GM21529 (cell line): Measurements from ENCODE around the gene XPO6.

ENCODE experiments used
- ATAC-seq: cut with Tn5 transposase; IDR thresholded peaks from one replicate; pipeline ENCODE4 v1.9.1; 2021; ENCODE audit not compliant: unreplicated experiment

The XPO6 gene

DNA sequence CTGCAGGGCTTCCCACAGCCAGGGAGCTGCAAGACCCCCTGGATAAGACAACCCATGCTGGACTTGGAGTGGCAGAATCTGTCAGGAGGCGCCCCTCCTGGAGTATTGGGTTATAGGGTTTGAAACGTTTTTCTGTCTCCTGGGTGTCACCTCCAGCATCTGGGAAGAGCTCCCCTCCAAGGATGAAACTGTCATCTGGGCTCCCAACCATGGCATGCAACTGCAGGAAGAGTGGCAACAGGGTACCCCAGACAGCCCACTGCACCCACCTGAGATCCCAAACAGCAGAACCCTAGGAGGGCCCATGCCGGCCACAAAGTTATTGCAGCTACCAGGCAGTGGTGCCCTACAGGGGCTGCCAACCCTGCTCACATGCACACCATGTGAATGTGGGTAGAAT lies 147.6 kb downstream of the XPO6 start:
- ATAC-seq, result no peak

DNA sequence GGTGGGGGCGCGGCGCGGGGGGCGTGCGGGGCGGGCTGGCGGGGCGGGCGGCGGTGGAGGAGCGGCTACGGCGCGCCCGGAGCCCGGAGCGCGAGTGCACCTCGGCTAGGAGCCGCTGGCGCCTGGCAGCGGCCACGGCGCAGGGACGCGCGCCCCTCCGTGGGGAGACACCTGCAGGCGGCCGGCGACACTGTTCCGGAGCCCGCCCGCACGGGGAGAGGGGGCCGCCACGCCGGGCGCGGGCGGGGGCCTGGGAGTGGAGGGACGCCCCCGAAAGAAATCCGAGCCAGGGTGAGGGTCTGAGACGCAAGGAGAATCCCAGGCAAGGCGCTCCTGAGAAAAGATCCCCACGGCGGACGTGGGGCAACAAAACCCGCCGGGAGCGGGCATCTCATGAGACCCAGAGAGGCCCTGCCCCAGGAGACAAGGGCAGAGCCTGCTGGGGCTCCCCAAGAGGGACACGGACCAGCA lies 148.1 kb downstream of the XPO6 start, which contains the start of gene GSG1L:
GSG1L (minus strand) TSS at position 124 of the 471 bp plus-strand sequence. CDS start 290 bp downstream, outside the sequence.
- no peak for ATAC-seq

DNA sequence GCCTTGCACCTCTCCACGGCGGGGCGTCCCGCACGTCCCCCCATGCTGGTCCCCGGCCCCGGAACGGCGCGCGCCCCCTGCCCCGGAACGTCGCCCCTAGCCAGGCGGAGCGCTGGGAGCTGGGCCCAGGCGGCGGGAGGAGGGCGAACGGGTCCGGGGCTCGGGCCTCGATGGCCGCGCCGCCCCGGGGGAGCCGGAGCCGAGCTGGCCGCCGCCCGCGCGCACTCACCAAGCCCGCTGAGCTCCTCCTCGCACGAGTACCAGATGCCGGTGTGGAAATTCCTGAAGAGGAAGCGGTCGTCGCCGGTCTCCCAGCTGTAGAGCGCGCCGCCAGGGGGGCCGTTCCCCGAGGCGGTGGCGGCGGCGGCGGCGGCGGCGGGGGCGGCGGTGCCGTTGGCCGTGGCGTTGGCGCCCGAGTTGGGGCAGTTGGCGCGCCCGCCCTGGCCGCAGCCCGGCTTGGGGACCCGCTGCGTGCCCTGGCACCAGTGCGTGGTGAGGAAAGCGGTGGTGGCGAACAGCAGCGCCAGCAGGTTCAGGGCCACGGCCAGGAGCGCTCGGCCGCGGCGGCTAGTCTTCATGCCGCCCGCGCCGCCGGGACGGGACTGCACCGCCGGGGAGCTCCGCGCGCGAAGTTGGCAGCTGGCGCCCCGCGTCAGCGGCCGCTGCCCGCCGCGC lies 148.8 kb downstream of the XPO6 start:
- ATAC-seq, result no peak

DNA sequence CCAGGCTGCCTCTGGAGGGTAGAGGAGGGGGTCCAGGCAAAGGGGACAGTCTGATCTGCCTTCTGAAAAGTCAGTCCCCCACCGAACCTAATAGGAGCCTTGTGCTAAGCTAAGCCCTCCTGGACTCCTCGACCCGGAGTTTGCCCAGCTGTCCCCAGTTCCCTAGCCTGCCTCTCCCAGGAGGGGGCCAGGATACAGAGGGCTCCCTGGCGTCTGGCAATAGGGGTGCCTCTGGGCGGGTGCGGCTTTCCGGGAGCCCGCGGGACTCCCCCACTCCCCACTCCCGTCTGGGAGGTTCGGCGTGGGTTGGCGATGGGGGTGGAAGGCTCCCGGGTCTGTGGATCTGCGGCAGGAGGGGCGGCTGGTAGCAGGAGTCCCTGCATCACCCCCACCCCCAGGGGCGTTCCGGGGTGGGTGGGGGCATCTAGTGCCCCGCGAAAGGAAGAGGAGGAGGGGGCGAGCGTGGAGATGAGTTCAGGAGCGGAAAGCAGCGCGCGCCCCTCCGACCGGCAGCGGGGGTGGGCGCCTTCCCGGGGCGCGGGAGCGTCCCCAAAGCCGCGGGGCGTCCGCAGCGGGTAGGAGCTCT lies 149.4 kb downstream of the XPO6 start:
- no peak for ATAC-seq

DNA sequence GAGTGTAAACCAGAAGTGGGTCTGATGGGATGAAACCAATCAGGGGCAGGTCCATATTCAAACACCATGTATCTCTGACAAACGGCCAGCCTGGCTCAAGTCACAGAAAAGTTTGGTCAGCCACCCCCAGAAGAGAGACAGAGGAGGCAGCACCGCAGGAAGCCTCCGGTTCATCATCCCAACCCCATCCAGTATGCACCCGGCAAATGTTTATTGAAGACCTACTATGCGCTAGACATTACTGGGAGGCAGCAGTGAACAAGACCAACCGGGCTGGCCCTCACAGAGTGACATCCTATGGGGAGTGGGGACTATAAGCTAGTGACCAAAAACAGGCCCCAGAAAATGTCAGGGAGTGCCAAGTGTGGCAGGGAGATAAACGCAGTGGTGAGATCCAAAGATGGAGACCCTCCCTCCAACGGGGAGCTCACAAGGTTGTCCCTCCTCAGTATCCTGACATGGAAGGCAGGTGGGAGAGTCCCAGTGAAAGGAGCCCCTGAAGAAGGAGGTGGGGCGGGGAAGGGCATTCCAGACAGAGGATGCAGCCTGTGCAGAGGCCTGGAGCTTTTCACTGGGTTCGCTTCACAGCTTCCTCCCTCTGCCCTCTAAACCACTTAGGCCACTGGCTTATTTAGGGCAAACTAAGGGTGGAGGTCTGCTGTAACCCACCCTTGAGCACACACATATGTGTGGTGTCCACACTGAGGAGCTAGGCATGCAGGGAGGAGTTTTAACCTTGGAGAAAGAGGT lies 150.2 kb downstream of the XPO6 start:
- ATAC-seq, result no peak

DNA sequence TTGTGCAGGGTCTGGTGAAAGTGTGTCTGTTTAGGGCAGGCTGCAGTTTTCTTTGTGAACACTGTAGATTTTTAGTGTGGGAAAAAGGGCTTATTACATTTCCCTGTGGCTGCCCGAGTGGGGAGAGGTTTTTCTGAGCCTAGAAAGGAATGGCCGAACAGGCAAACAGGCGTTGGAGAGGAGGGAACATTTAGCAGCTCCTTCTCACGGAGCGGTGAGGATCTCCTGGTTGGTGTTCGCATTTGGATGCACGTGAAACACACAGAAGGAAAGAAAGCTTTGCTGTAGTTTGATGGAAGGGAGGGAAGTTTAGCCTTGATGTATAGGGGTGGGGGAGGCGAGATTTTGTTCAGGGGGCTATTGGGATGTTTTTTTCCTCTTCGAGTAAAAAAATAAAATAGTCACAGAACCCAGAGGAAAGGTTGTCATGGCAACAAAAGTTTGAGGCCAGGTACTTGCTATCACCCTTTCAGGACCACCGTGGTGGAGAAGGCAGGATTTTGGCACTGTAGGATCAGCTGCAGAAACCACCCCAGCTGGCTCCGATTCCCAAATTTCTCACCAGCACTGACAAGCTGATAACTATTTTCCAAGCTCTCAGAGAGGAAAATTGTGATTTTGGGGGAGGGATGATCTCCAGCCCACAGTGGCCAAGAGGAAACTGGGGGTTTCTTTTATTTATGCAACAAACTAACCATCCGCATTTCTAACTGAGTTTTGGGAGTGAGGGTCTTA lies 151.8 kb downstream of the XPO6 start:
- no peak for ATAC-seq

DNA sequence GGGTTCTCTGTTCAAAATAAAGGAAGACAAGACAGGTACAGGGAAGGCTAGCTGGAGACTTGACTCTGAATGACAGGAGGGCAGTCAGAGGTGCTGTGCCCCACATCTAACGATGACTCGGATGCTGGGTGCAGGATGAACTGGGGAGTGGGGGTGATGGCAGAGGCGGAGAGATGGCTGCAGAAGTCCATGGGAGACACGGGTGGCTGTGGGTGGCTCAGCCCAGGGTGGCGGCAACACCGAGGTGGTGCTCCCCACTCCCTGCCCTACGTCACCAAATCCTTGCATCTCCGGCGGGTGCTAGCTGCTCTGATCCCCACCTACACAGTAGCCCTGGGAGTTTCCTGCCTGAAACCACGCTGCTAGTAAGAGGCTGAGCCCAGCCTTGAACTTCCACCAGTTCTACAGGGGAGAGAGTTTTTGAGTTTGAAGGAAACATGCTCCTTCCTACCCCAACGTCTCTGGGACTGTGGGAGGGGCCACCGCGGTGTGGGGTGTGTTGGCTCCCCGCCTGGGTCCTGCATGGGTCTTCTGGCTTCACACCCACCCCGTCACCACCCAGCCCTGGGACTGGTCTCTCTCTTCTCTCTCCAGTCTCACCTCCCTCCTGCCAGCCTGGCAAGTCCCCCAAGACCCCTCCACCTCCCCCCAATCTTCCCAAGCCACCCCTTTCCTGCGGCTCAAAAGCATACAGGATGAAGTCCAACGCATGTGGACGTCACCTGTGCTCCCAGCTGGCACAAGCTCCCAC lies 152.8 kb downstream of the XPO6 start:
- ATAC-seq, result no peak

DNA sequence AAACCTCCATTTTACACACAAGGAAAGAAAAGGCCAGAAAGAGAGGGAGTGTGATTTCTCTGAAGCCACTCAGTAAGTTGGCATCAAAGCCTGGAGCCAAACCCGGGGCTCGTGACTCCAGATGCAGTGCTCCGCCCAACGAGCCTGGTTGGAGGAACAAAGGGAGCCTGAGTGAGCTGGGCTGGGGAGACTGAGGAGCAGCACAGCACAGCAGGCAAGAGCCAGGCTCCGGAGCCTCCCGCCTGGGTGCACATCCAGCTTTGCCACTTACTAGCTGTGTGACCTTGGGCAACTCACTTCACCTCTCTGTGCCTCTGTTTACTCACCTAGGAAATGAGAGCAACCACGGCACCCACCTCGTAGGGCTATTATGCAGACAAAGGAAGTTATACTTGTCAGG lies 153.8 kb downstream of the XPO6 start:
- no peak for ATAC-seq

DNA sequence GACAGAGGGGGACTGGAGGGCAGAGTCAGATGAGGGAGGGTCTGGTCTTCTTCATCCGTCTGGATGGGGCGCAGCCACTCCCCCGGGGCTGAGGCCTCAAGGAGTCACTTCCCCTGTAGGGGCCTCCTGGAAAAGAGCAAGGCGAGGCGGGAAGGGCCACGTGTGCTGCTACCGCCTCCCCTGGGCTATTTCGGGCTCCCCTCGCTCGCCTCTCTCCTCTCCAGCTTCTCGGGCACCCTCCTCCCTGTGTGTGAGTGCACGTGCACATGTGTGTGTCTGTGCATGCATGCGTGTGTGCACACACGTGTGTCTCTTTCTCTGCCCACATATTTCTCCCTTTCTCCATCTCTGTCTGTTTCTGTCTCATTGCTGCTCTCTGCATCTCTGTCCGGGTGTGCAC lies 158.3 kb downstream of the XPO6 start:
- ATAC-seq, result no peak

DNA sequence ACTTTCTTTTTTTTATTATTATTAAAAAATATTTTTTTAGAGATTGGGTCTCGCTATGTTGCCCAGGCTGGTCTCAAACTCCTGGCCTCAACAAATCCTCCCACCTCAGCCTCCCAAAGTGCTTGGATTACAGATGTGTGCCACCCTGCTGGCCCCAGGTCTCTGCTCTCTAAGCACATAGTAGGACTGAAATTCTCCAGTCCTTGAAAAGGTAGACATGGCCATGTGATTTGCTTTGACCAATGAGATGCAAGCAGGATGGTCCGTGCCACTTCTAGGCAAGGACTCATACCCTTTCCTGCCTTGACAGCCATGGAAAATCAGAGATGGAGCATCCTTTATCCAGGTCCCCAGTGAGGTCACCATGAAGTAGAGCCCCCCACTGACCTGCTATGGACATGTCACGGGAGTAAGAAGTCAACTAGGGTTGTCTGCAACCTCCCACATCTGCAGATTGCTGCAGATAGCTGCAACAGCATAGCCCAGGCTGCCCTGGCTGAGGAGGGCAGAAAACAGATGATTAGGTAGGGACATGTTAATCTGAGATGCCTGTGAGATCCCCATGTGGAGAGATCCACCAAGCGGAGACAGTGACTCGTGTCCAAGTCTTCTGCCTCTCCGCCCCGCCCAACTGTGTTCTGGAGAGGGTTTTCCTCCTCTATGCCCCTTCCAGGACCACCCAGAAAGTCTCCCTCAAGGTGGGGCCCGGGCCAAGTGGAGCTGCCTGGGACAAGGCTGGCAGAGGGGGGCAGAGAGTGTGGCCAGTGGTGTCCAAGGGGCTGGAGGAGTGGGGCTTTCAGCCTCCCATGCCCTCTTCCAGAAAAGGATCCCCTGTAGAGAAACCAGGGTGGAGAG lies 159.3 kb downstream of the XPO6 start:
- ATAC-seq, result no peak

DNA sequence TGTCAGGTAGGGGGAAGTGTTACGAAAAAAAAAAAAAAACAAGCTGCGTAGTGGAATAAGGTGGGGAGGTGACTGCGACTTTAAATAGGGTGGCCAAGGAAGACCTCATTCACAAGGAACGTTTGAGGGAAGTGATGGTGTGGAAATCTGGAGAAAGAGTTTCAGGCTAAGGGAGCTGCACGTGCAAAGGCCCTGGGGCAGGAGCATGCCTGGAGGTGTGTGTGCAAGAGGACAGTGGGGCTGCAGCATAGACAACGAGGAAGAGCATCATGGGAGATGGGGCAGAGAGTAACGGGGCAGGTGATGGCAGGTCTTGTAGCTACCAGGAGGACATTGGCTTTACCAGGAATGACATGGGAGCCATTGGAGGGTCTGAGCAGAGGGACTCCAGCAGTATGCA lies 160.3 kb downstream of the XPO6 start:
- no peak for ATAC-seq
